ENCODE measurements around the gene NETO1. TPM values are rescaled to one million over a fixed set of nuclear protein-coding genes. Genes with fewer than 3 reads are reported as not detected.

Gene NETO1
- total RNA-seq, 6 donors from 2014 or later = 0.47 TPM; not detected in 5

DNA sequence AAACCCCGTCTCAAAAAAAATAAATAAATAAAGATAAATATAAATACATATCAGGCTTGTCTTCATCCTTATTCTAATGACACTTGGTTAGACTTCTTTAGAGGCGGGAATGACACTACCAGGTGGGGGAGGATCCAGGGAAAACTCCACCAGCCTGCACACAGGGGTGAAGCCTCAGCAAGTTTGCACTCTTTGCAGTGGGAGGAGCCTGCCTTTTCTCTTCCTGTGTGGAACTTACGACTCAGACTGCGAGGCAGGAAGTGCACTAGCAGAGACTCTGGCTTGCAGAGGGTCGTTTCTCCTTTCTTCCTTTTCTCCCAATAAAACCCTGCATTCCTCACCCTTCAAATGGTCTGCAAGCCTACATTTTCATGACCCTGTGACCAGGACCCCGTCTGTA is 170.1 kb downstream of the NETO1 start:
- H3K36me3 ChIP-seq = no peaks in the 10 kb centered on the region
- 53 to 59% methylated on average over 6 of the region's 6 CpGs for WGBS, 2 donors
- H3K27me3 ChIP-seq = no peaks in the 10 kb centered on the region
- no peak overlapping the region for H3K4me3 ChIP-seq
- no peak overlapping the region for H3K27ac ChIP-seq
- H3K9me3 ChIP-seq = no peaks in the 10 kb centered on the region
- ATAC-seq (ENCODE audit: low FRiP score in 2 of 2) = no peak
- no peaks in the 10 kb centered on the region for H3K4me1 ChIP-seq
- DNase-seq = no peak
- TF ChIP-seq CTCF (IDR thresholded peaks at IDR 0.05) (no peak), EP300 (IDR thresholded peaks at IDR 0.05) (no peak), POLR2AphosphoS5 (IDR thresholded peaks at IDR 0.05) (no peak), POLR2A (IDR thresholded peaks at IDR 0.05) (no peak)

DNA sequence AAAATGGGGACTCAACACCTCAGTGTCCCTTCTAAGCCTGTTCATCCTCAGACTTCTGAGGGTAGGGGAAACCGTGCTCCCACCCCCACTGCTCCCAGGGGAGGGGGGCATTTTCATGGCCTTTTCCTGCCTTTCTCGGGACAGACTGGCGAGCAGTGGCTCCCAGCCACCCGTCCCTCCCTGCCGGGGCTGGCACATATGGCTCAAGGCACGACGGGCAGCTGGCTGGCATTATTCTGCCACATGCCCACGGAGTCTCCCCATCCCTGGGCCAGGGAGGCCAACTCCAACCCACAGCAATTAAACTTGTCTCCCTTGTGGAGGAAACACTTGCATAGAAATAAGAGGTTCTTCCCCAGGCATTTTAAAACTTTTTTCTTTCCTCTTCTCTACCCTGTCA is 175.2 kb downstream of the NETO1 start:
- TF ChIP-seq CTCF (IDR thresholded peaks at IDR 0.05) (no peak), EP300 (IDR thresholded peaks at IDR 0.05) (no peak)
- no peaks in the 10 kb centered on the region for H3K36me3 ChIP-seq
- H3K4me3 ChIP-seq = peak overlapping the region in 2 of 4 donors; percentile 9 to 14
- peaks cover 0 to 5% (median 0%) of the 10 kb centered on the region in 4 donors for H3K4me1 ChIP-seq
- H3K27me3 ChIP-seq = no peaks in the 10 kb centered on the region
- ATAC-seq (ENCODE audit: low FRiP score in 2 of 2) (no peak), DNase-seq (peak in 1 of 2 donors; percentile 7)
- WGBS, 2 donors = 29 to 50% methylated on average over 7 to 8 of the region's 8 CpGs
- no peaks in the 10 kb centered on the region for H3K9me3 ChIP-seq
- no peak overlapping the region for H3K27ac ChIP-seq

Small RNA genes within 50 kb of the gene (small RNA-seq; reads per million reads assigned to genes)
- gene MIR548AV = 0 to 0.06 (median 0) reads per million in 4 donors
- 16.0 to 48.1 (median 21.3) reads per million in 4 donors for gene RNA5SP460
